ENCODE data around the gene RECK.
A peak's percentile ranks its signal among the peaks of the same experiment; 100 is the strongest.
"Not testable (repeated sequence)": the region's sequence is repeated elsewhere in the genome, so short reads cannot be mapped to it uniquely, and the experiment has no call there.

Gene RECK

GRCh38 chr9:36036780-36037548 is at the start of gene RECK:
Gene RECK, plus strand, starts transcription at chr9:36036913. Its CDS starts 86 bp downstream, at chr9:36036999.
- DNase-seq, result peak; percentile 84

GRCh38 chr9:35990155-35990554 is 46.6 kb upstream of the RECK start:
- DNase-seq, result no peak

- DNase-seq, result not testable (repeated sequence)
Observed at GRCh38 chr9:35993136-35993535, 43.6 kb upstream of the RECK start.

- no peak for DNase-seq
Observed at GRCh38 chr9:35993976-35994720, 42.6 kb upstream of the RECK start.

GRCh38 chr9:35994959-35995358 is 41.8 kb upstream of the RECK start:
- no peak for DNase-seq

GRCh38 chr9:35996358-35996970 is 40.2 kb upstream of the RECK start:
- no peak for DNase-seq

- DNase-seq, result not testable (repeated sequence)
Observed at GRCh38 chr9:35997016-35997415, 39.7 kb upstream of the RECK start.

- DNase-seq, result no peak
Observed at GRCh38 chr9:35998333-35998732, 38.4 kb upstream of the RECK start.

GRCh38 chr9:36005891-36006290 is 30.8 kb upstream of the RECK start:
- no peak for DNase-seq

- DNase-seq, result no peak
Observed at GRCh38 chr9:36006549-36007315, 30.0 kb upstream of the RECK start.

GRCh38 chr9:36007316-36007708 is 29.4 kb upstream of the RECK start:
- DNase-seq, result no peak

- DNase-seq, result no peak
Observed at GRCh38 chr9:36007852-36008251, 28.9 kb upstream of the RECK start.

GRCh38 chr9:36008774-36009300 is 27.9 kb upstream of the RECK start:
- DNase-seq, result peak; percentile 72

- no peak for DNase-seq
Observed at GRCh38 chr9:36011379-36011778, 25.3 kb upstream of the RECK start.

GRCh38 chr9:36017278-36017677 is 19.4 kb upstream of the RECK start:
- no peak for DNase-seq

- no peak for DNase-seq
Observed at GRCh38 chr9:36018129-36018528, 18.6 kb upstream of the RECK start.

- no peak for DNase-seq
Observed at GRCh38 chr9:36018891-36019720, 17.6 kb upstream of the RECK start.

GRCh38 chr9:36021968-36022367 is 14.7 kb upstream of the RECK start:
- no peak for DNase-seq

- DNase-seq, result peak; percentile 73
Observed at GRCh38 chr9:36023260-36024048, 13.3 kb upstream of the RECK start.

GRCh38 chr9:36025746-36026145 is 11.0 kb upstream of the RECK start:
- no peak for DNase-seq

- DNase-seq, result no peak
Observed at GRCh38 chr9:36029202-36029601, 7.5 kb upstream of the RECK start.

All from CD4-positive, alpha-beta T cell treated with Interleukin-17A for 1 hour (primary cell).